Umbilical cord (tissue), 2 donors: ENCODE results near the gene HSD3B7. TPM values are rescaled to one million over a fixed set of nuclear protein-coding genes. Genes with fewer than 3 reads are reported as not detected.
"Not testable (repeated sequence)": the region's sequence is repeated elsewhere in the genome, so short reads cannot be mapped to it uniquely, and the experiment has no call there.

Experiments used
- DNase-seq: peaks from one replicate; pipeline ENCODE4 v3.0.0-alpha.2; 2015; ENCODE audit warnings: low spot score
- total RNA-seq: library from RNA; depleted of rRNA; stranded (reverse); fragments of >200 nt; gene quantifications from one replicate; pipeline ENCODE4 v1.2.3, GENCODE V29; 2014; ENCODE audit warnings: low replicate concordance; ENCODE audit not compliant: insufficient read depth

Gene HSD3B7
- 26.0 TPM for total RNA-seq

DNA sequence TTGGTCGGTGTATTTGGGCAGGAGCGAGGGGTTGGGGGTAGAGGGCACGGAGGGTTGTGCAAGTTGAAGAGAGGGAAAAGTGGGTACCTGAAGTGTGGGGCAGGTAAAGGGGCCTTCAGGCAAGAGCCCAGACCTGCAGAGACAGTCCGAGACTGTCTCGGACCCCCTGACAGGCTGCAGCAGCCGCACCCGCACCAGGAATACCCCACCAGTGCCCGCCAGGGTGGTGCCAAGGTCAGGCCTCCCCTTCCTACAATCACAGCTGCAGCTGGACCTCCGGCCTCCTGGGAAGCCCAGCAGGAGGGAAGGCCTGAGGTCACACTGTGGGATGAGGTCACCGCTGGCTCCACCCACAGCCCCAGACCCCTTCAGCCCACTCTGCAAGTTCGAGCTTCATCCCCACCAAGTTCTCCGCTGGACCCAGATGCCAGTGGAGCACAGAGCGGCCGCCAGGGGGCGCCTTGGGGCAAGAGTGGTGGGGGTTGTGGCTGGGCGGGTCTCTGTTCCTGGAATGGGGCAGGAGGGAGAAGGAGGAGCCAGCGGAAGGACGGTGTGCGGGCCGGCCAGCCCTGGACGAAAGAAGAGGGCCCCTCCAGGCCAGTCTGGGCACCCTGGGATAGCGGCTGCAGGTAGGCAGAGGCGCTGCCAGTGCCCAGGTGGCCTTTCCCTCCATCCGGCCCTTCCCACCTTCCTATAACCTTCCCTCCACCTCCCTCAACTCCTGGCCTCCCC, at the start of gene HSD3B7:
Gene HSD3B7 (plus strand): TSS at position 539 of the 732 bp plus-strand sequence. CDS start 452 bp downstream, outside the sequence.
- peak; percentile 85 for DNase-seq

- no peak for DNase-seq
These were observed 47.3 kb upstream of the HSD3B7 start for GRCh38 chr16:30937692-30938091.

- DNase-seq = not testable (repeated sequence)
These were observed 45.4 kb upstream of the HSD3B7 start for GRCh38 chr16:30939571-30939970.

- peak; percentile 66 for DNase-seq
These were observed 43.2 kb upstream of the HSD3B7 start for GRCh38 chr16:30941600-30942425.

DNA sequence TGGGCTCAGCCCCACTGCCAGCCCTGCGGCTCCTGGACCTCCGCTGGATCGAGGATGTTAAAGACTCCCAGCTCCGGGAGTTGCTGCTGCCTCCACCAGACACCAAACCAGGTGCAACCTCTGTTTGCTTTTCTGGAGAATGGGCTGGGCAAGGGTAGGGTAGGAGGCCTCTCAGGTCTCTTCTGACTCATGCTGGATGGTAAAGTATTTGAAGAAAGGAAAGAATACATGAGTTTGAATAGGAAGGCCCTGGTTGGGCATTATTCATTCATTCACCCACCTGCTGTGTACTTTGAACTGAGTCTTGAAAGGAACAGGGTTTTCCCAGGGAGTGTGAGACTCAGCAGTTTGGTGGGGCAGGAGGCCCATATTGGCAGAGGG, 42.6 kb upstream of the HSD3B7 start:
- DNase-seq = no peak

DNA sequence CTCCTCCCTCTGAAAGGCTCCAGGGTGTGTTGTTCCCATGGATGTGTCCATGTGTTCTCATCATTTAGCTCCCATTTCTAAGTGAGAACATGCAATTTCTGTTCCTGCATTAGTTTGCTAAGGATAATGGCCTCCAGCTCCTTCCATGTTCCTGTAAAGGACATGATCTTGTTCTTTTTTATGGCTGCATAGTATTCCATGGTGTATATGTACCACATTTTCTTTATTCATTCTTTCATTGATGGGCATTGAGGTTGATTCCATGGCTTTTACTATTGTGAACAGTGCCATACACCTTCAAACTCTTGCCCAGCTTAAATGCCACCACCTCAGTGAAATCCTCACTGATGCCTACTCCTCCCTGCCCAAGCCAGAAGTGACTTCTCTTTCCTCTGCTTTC, 40.7 kb upstream of the HSD3B7 start:
- DNase-seq = no peak

DNA sequence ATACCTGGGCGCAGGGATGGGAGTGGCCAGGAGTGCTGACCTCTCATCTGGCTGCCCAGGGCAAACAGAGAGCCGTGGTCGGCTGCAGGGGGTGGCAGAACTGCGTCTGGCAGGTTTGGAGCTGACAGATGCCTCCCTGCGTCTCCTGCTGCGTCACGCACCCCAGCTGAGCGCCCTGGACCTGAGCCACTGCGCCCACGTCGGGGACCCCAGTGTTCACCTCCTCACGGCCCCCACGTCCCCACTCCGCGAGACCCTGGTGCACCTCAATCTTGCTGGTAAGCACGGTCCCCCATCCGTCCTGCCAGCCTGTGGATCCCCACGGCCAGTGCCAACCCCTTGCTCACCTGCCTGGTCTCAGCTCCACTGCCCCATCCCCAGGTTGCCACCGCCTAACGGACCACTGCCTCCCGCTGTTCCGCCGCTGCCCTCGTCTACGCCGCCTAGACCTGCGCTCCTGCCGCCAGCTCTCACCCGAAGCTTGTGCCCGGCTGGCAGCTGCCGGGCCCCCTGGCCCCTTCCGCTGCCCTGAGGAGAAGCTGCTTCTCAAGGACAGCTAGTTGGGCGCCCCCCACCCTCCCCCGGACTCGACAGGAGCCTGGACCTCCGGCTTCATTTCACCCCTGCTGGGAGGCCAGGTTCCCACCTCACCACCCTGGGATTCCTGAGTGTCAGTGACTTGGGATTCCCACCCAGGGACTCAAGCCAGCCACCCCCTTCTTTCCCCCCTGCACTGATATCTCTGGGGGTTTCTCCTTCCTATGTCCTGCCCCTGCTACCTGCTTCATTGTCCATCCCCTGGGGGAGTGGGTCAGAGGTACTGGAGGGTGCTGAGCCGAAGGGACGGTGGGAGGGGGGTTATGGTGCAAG, 38.1 kb upstream of the HSD3B7 start:
- no peak for DNase-seq

GRCh38 chr16:30947541-30947858, 37.5 kb upstream of the HSD3B7 start:
- DNase-seq = no peak

- peak; percentile 100 for DNase-seq
These were observed 36.9 kb upstream of the HSD3B7 start for GRCh38 chr16:30947859-30948666.

DNA sequence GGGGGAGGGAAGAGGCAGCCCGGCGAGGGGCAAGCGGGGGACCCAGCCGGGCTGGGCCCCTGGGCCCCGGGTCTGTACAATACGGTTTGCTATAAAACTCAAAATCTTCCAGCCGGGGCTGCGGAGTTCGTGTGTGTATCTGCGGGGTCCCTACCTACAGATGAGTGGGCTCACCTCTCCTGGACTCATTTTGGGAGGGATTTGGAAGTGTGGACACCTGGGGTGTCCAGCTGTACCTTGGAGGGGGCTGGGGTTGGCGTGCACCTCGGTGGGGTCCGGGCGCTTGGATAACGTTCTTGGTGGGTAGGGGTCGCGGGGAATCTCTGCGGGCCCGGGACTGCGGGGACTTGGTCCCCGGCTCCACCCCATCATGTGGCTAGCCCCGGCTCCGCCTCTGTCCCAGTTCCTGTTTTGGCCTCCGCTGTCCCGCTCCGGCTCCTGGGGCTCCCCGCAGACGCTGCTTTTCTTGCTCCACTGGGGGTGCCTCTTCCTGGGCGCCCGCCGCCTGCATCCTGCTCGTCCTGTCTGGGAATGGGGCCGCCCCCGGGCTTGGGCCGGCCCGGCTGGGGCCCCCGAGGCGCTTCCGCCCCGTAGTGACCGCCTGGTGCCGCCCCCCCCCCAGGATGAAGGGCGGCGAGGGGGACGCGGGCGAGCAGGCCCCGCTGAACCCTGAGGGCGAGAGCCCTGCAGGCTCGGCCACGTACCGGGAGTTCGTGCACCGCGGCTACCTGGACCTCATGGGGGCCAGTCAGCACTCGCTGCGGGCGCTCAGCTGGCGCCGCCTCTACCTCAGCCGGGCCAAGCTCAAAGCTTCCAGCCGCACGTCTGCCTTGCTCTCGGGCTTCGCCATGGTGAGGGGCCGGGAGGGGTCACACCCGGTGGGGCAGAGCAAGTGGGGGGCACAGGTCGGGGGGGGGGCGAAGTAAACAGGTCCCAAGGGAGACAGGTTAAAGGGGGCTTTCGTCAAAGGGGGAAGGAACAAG, 36.0 kb upstream of the HSD3B7 start, which contains the start of gene ORAI3:
Gene ORAI3 (plus strand): TSS at position 402 of the 983 bp plus-strand sequence. CDS start 222 bp downstream, at position 624.
- DNase-seq = peak; percentile 88

DNA sequence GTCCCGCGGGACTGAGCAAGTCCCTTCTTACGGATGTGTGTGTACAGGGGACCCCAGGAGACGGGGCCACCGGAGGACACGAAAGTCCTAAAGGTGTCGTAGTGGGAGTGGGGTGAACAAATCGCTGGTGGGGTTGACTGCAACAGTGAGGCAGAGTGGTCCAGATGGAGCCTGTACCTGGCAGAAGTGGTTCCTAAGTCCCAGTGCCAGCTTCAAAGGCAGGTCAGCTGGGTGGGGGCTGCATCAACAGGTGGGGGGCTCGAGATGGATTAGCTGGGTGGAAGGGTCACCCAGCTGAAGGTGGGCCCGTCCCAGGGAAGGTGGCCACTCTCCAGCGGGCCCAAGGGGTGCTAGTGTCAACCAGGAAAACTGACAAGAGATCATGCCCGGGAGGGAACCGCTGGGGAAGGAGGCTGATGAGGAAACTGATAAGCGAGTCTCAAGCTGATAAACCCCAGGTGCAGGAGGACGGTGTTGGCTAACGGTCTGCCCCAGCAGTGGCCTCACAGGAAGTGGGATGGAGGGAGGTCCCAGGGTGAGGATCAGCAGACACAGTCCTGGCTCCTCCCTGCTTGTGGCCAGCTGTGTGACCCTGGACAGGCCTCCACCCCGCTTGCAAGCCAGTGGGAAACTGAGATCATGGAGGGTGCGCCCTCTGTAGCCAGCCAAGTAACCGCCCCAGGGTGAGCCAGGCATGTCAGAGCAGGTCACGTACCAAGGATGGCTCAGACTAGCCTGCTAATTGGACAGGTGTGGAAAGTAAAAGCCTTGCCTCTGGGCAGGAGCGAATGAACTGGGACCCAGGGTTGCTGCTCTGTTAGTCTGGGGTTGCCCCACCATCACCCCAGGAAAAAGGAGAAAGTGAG, 35.1 kb upstream of the HSD3B7 start:
- peak; percentile 85 for DNase-seq

- DNase-seq = no peak
These were observed 34.4 kb upstream of the HSD3B7 start for GRCh38 chr16:30950516-30951065.

- DNase-seq = no peak
These were observed 33.8 kb upstream of the HSD3B7 start for GRCh38 chr16:30951193-30951592.

DNA sequence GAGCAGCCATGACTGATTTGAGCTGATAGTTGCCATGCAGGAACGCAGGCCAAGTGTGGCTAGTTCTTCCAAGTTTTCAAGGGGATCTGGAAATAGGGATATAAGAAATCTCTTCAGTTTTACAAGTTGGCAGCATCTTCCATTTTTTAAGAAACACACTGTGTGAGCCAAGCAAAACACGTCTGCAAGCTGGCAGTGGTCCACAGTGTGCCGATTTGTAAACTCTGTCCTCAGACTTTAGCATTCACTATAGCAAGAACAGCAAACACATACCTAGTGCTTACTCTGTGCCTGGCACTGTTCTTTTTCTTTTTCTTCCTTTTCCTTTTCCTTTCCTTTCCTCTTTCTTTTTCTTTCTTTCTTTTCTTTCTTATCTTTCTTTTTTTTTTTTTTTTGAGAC, 33.3 kb upstream of the HSD3B7 start:
- DNase-seq = peak; percentile 77

DNA sequence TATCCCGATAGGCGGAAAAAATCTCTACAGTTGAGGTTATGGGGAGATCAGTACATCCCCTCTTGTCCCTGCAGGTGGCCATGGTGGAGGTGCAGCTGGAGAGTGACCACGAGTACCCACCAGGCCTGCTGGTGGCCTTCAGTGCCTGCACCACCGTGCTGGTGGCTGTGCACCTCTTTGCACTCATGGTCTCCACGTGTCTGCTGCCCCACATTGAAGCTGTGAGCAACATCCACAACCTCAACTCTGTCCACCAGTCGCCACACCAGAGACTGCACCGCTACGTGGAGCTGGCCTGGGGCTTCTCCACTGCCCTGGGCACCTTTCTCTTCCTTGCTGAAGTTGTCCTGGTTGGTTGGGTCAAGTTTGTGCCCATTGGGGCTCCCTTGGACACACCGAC, 31.9 kb upstream of the HSD3B7 start:
- DNase-seq = no peak

- peak; percentile 57 for DNase-seq
These were observed 31.4 kb upstream of the HSD3B7 start for GRCh38 chr16:30953511-30954124.

DNA sequence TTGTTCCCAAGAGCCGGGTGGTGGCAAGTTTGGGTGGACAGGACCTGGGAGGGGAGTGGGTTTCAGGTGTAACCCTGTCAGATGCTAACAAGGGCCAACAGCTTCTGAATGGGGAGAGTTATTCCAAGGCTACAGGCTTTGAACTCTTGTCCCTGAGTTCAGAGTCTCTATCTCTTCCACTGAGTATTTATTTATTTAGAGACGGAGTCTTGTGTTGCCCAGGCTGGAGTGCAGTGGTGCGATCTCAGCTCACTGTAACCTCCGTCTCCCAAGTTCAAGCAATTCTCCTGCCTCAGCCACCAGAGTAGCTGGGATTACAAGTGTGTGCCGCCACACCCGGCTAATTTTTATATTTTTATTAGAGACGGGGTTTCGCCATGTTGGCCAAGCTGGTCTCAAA, 30.0 kb upstream of the HSD3B7 start:
- DNase-seq = no peak
